ENCODE results near the gene TMEM154.

TMEM154 gene

GRCh38 chr4:152629908-152630307, 49.9 kb downstream of the TMEM154 start:
- no peak for DNase-seq (ENCODE audit: low read depth)

GRCh38 chr4:152628128-152628527, 51.7 kb downstream of the TMEM154 start:
- no peak for DNase-seq (ENCODE audit: low read depth)

DNA sequence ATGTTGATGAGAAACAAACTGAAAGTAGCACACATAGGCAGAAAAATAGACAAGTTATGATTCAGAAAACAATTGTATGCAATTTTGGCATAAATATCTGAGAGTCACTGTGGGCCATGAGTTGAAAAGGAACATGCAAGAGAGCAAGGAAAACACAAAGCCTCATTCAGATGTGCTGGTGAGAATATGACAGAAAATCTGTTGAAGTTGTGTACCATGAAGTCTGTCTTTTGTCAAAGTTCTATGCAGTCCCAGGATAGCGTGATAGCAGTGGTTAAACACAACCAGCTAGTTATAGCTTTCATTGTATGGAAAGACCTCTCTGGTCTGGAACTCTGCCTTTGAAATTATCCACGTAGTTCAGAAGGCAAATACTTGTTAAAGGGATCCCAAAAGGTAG, 53.0 kb downstream of the TMEM154 start:
- no peak for DNase-seq (ENCODE audit: low read depth)

DNA sequence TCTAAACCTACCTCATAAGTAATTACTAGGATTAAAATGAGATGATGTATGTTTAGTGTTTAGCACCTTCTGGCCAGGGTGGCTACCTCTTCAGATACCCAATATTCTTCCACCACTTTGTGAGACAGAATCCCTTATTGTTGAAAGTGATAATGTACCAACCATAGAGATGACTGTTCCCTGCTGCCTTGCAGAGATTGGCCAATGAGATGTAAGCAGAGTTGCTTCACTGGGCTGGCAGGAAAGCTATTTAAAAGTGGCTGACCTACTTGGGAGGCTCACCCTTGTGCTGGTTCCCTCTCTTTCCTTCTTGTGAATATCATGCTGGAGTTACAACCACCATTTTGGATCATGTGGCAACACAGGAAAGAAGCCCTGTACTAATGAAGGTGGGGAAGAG, 58.9 kb downstream of the TMEM154 start:
- DNase-seq (ENCODE audit: low read depth), result no peak

DNA sequence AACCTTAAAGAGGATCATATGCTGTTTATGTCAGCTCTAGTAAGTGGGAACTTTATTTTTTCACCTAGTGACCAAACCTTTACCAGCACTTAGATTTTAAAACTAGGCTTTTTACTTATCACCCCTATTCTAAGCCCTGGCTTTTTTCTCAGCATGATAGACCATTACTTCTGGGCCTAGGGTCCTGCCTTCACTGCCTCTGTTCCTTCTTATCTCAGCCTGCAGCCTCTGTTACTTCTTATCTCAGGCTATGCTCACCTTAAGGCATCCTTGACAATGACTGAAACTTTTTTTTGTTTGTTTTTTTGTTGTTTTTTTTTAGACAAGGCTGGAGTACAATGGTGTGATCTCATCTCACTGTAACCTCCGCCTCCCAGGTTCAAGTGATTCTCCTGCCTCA, 59.6 kb downstream of the TMEM154 start:
- no peak for DNase-seq (ENCODE audit: low read depth)

DNA sequence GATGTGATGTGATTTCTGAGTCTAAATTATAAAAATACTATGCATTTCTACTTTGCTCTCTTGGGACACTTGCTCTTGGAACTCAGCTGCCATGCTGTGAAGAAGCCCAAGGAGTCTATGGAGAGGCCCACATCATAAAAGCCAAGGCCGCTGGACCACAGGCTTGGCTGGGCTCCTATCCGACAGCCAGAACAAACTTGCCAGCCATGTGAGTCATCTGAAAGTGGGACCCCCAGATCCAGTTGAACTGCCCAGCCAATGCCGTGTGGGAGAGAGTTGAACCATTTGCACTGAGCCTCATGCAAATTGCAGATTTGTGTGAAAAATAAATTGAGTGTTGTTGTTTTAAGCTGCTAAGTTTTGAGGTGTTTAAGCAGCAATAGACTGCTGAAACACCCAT, 60.2 kb downstream of the TMEM154 start:
- DNase-seq (ENCODE audit: low read depth), result no peak

GRCh38 chr4:152618971-152619370, 60.8 kb downstream of the TMEM154 start:
- DNase-seq (ENCODE audit: low read depth), result no peak

DNA sequence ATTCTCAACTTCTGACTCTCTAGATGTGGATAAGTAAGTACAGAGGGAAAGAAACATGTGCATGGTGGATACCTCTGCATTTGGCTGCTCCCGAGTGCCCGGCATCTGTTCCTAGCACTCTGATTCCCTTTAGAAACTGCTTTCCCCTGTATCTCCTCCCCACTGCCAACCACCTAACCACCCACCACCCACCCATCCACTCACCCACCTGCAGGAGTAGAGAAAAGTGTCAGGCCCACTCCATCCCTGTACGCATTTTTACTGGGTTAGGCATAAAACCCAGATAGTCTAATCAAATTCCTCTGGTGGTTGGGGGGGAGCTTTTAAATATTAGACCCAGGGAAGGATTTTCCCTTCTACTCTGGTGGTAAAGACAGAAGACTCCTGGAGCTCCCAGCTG, 63.0 kb downstream of the TMEM154 start:
- DNase-seq (ENCODE audit: low read depth), result no peak

GRCh38 chr4:152613841-152614721, 65.7 kb downstream of the TMEM154 start:
- no peak for DNase-seq (ENCODE audit: low read depth)

- DNase-seq (ENCODE audit: low read depth), result no peak
These were observed 66.4 kb downstream of the TMEM154 start for GRCh38 chr4:152613351-152613750.

- no peak for DNase-seq (ENCODE audit: low read depth)
These were observed 69.7 kb downstream of the TMEM154 start for GRCh38 chr4:152610131-152610530.

GRCh38 chr4:152609481-152609880, 70.3 kb downstream of the TMEM154 start:
- no peak for DNase-seq (ENCODE audit: low read depth)

DNA sequence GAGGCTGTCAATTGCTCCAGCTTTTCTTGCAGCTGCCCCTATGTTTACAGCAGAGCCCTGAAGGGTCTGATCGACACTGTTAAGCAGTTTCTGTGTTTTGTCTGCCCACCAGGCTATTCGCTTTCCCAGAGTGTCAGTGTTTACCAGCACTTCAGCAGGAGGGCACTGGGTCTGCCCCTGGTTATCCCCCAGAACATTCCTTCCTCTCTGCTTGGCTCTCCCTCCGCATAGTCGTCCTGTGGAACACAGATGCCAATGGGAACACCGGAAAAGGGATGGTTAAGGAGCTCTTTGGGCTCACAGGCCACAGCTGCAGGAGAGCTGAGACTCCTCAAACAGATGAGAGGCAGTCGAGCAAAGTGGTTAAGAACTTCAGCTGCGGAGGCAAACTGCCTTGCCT, 72.6 kb downstream of the TMEM154 start:
- DNase-seq (ENCODE audit: low read depth), result no peak

GRCh38 chr4:152606753-152607152, 73.0 kb downstream of the TMEM154 start:
- no peak for DNase-seq (ENCODE audit: low read depth)

GRCh38 chr4:152605641-152606335, 74.0 kb downstream of the TMEM154 start:
- DNase-seq (ENCODE audit: low read depth), result no peak

DNA sequence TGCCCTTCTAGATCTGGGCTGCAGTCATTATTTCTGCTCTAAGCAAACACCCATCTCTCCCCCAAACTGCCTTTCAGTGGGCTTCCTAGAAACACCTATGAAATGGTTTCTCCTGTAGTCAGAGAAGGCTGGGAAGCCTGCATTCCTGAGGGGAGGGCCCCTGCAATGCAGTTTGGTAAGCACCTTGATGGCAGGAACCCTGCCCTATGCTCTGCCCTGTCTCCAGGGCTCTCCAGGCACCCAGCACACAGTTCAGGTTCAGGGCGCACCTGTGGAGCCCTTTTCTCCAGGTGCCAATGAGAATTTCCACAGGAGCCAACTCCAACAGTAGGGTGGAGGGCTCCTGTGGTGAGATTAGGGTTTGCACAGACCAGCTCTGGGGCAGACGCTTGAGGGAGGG, 74.8 kb downstream of the TMEM154 start:
- no peak for DNase-seq (ENCODE audit: low read depth)

GRCh38 chr4:152601156-152601555, 78.6 kb downstream of the TMEM154 start:
- DNase-seq (ENCODE audit: low read depth), result no peak

- DNase-seq (ENCODE audit: low read depth), result no peak
These were observed 80.2 kb downstream of the TMEM154 start for GRCh38 chr4:152599636-152600035.

DNA sequence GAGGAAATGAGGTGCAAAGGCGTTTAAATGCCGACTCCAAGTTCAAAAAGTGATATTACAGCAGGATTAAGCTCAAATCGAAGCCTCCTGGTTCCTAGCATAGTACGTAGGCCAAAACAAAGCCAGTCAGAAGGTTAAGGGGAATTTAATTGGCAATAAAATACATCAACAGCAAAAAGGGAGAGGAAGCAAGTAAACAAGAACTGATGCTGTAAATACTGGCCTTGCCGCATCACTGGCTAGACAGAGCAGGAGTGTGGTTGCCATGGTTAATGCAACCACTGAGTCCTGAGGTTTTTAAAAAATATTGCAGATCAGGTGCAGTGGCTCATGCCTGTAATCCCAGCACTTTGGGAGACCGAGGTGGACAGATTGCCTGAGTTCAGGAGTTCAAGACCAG, 80.7 kb downstream of the TMEM154 start:
- DNase-seq (ENCODE audit: low read depth), result no peak

- no peak for DNase-seq (ENCODE audit: low read depth)
These were observed 81.3 kb downstream of the TMEM154 start for GRCh38 chr4:152598454-152598853.

DNA sequence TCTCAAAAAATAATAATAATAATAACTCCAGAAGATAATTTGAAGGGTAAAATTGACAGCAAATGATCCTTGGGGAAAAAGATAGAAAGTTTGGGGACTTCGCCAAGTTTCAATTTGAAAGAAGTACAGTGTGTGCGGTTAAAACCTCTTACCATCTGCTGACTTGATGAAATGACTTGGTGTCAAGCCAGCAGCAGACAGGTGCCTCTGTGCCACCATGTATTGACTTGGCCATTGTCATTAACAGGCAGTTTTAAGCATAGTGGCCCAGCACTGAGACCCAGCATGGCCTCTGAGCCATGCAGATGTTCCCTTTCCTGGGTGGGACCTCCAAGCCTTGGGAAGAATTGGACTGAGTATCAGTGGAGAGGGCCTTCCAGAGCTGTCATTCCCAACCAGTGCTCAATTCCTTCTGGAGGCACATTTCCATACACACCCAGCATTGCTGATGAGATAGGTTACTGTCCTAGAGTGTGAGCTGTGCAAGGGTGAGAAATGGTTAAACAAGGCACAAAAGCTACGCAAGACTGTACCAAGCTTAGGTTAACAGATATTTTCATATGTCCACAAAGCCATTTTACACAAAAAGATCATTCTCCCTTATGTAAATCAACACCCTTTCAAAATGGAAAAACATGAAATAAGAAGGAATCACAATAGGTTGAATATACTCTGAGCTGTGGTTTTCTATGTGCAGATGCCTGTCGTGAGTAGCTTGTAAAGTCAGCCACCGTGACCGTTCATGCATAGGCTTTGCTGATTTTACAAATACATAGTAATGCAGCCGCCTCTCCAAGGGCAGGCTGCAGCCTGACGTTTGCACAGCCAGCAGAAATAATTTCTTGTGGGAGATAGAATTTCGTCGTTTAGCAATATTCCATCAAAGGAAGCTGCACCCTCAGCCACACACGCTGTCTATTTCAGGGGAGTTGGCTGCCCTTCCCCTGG, 84.5 kb downstream of the TMEM154 start:
- no peak for DNase-seq (ENCODE audit: low read depth)

DNA sequence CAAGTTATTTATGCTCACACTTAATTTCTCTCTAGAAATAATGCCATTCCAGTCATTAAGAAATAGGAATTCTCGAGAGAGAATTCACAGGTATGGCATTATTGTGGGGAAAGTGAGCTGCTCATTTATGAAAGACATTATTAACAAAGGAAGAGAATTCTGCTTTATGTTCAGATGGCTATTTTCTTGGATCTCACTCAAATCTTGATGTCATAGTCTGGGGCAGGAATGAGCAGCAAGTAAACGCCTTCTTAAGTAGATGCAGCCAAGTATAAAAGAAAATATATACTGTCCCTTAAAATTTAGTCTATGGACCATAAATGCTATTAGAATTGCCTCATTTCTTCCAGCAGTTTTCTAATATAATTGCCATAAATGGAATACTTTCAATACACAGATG, 85.7 kb downstream of the TMEM154 start:
- no peak for DNase-seq (ENCODE audit: low read depth)

Measured in activated T-cell treated with anti-CD3 and anti-CD28 coated beads for 48 hours (primary cell).